Measurements from ENCODE around the gene GALNT18. TPM values are rescaled to one million over a fixed set of nuclear protein-coding genes. Genes with fewer than 3 reads are reported as not detected.

GALNT18 gene
- total RNA-seq, 2 experiments from 2014 or later = not detected

- BruUV-seq (replicated peaks) = no TSS peak
- intact Hi-C loops (cut with micrococcal nuclease; ENCODE audit: unreplicated experiment) = no loop called here
- ChIA-PET CTCF (ENCODE audit: unreplicated experiment) (no interaction called here), POLR2A (interaction anchor here (0.6 kb wide), 1 partner anchor 10 kb away, joined by 4 read pairs; no protein-coding TSS in a partner anchor)
- Histone ChIP-seq H2AFZ (ENCODE audit: low read length) (no peak overlapping the region), H3K4me2 (ENCODE audit: low read length) (no peak overlapping the region), H3K4me1 (ENCODE audit: insufficient read depth, low read length, poor library complexity, severe bottlenecking) (no peaks in the 10 kb centered on the region), H3K36me3 (ENCODE audit: insufficient read depth, low read length) (no peaks in the 10 kb centered on the region), H3K27ac (ENCODE audit: low read depth, low read length, poor library complexity, severe bottlenecking) (no peak overlapping the region), H3K9me2 (ENCODE audit: insufficient read depth, low read length) (no peaks in the 10 kb centered on the region), H4K20me1 (ENCODE audit: insufficient read depth, low read length) (no peaks in the 10 kb centered on the region), H3K4me3 (ENCODE audit: low read depth, low read length, poor library complexity, severe bottlenecking) (no peak overlapping the region), H3K9me3 (ENCODE audit: low read length) (no peaks in the 10 kb centered on the region), H3K79me2 (ENCODE audit: insufficient read depth, low read depth, low read length) (no peaks in the 10 kb centered on the region)
- DNase-seq (ENCODE audit: low spot score) = no peak
- TF ChIP-seq EZH2phosphoT487 (IDR thresholded peaks at IDR 0.05; ENCODE audit: borderline replicate concordance, low read depth, low read length) = no peak
- TF ChIP-seq CTCF (conservative IDR thresholded peaks at IDR 0.05; ENCODE audit: low read length) = no peak
Measured at GRCh38 chr11:11427542-11427941, 194.3 kb downstream of the GALNT18 start.

- Histone ChIP-seq H3K9me3 (ENCODE audit: low read length) (no peaks in the 10 kb centered on the region), H3K4me3 (ENCODE audit: low read depth, low read length, poor library complexity, severe bottlenecking) (no peak overlapping the region), H3K4me2 (ENCODE audit: low read length) (no peak overlapping the region), H3K4me1 (ENCODE audit: insufficient read depth, low read length, poor library complexity, severe bottlenecking) (no peaks in the 10 kb centered on the region), H3K79me2 (ENCODE audit: insufficient read depth, low read depth, low read length) (no peaks in the 10 kb centered on the region), H3K36me3 (ENCODE audit: insufficient read depth, low read length) (no peaks in the 10 kb centered on the region), H2AFZ (ENCODE audit: low read length) (no peak overlapping the region), H3K9me2 (ENCODE audit: insufficient read depth, low read length) (no peaks in the 10 kb centered on the region), H4K20me1 (ENCODE audit: insufficient read depth, low read length) (no peaks in the 10 kb centered on the region), H3K27ac (ENCODE audit: low read depth, low read length, poor library complexity, severe bottlenecking) (no peak overlapping the region)
- no peak for DNase-seq (ENCODE audit: low spot score)
- POLR2A ChIA-PET = interaction anchor here (0.6 kb wide), 1 partner anchor 10 kb away, joined by 4 read pairs; no protein-coding TSS in a partner anchor
- no TSS peak for BruUV-seq (replicated peaks)
- intact Hi-C loops (cut with micrococcal nuclease; ENCODE audit: unreplicated experiment) = no loop called here
- no peak for TF ChIP-seq EZH2phosphoT487 (IDR thresholded peaks at IDR 0.05; ENCODE audit: borderline replicate concordance, low read depth, low read length)
- TF ChIP-seq CTCF (conservative IDR thresholded peaks at IDR 0.05; ENCODE audit: low read length) = no peak
- CTCF ChIA-PET (ENCODE audit: unreplicated experiment) = no interaction called here
Measured at GRCh38 chr11:11427140-11427539, 194.7 kb downstream of the GALNT18 start.

GRCh38 chr11:11426226-11426952 lies 195.4 kb downstream of the GALNT18 start:
- no peak for TF ChIP-seq EZH2phosphoT487 (IDR thresholded peaks at IDR 0.05; ENCODE audit: borderline replicate concordance, low read depth, low read length)
- TF ChIP-seq CTCF (conservative IDR thresholded peaks at IDR 0.05; ENCODE audit: low read length) = no peak
- no peaks in the 10 kb centered on the region for H3K9me2 ChIP-seq (ENCODE audit: insufficient read depth, low read length)
- H4K20me1 ChIP-seq (ENCODE audit: insufficient read depth, low read length) = no peaks in the 10 kb centered on the region
- BruUV-seq (replicated peaks) = no TSS peak
- H3K27ac ChIP-seq (ENCODE audit: low read depth, low read length, poor library complexity, severe bottlenecking) = no peak overlapping the region
- DNase-seq (ENCODE audit: low spot score) = no peak
- no peaks in the 10 kb centered on the region for H3K9me3 ChIP-seq (ENCODE audit: low read length)
- ChIA-PET CTCF (ENCODE audit: unreplicated experiment) (no interaction called here), POLR2A (no interaction called here)
- H3K36me3 ChIP-seq (ENCODE audit: insufficient read depth, low read length) = no peaks in the 10 kb centered on the region
- no peaks in the 10 kb centered on the region for H3K4me1 ChIP-seq (ENCODE audit: insufficient read depth, low read length, poor library complexity, severe bottlenecking)
- no peak overlapping the region for H3K4me2 ChIP-seq (ENCODE audit: low read length)
- intact Hi-C loops (cut with micrococcal nuclease; ENCODE audit: unreplicated experiment) = no loop called here
- H2AFZ ChIP-seq (ENCODE audit: low read length) = no peak overlapping the region
- H3K79me2 ChIP-seq (ENCODE audit: insufficient read depth, low read depth, low read length) = no peaks in the 10 kb centered on the region
- no peak overlapping the region for H3K4me3 ChIP-seq (ENCODE audit: low read depth, low read length, poor library complexity, severe bottlenecking)

All from OCI-LY7 (cell line).